ENCODE results near the gene KIAA1671. TPM values are rescaled to one million over a fixed set of nuclear protein-coding genes. Genes with fewer than 3 reads are reported as not detected.

The KIAA1671 gene
- total and polyA plus RNA-seq, 2 of the 13 experiments (the other 11 are each of a cell fraction or from before 2014, with no cell fraction given) = 13.5 to 13.6 TPM

- TF ChIP-seq MIER2 (CRISPR knock-in tag; IDR thresholded peaks at IDR 0.05) (no peak), ZNF354B (CRISPR knock-in tag; IDR thresholded peaks at IDR 0.05) (no peak), ZNF772 (CRISPR knock-in tag; IDR thresholded peaks at IDR 0.05) (no peak), ZBTB4 (CRISPR knock-in tag; IDR thresholded peaks at IDR 0.05; ENCODE audit: borderline replicate concordance) (no peak), ZNF614 (CRISPR knock-in tag; IDR thresholded peaks at IDR 0.05; ENCODE audit: borderline replicate concordance) (no peak; the same call in 1 of the 2 replicates), MLX (CRISPR knock-in tag; IDR thresholded peaks at IDR 0.05) (no peak; the same call in 1 of the 2 replicates), FOSL2 (CRISPR knock-in tag; IDR thresholded peaks at IDR 0.05) (no peak), ZNF383 (CRISPR knock-in tag; IDR thresholded peaks at IDR 0.05; ENCODE audit: borderline replicate concordance) (no peak), ARID2 (CRISPR knock-in tag; IDR thresholded peaks at IDR 0.05; ENCODE audit: borderline replicate concordance) (no peak), ZNF326 (CRISPR knock-in tag; IDR thresholded peaks at IDR 0.05; ENCODE audit: borderline replicate concordance) (no peak), ZFP36L1 (CRISPR knock-in tag; IDR thresholded peaks at IDR 0.05) (peak; percentile 55; the same call in 1 of the 2 replicates), TCF12 (IDR thresholded peaks at IDR 0.05) (no peak), TCF12 (CRISPR knock-in tag; IDR thresholded peaks at IDR 0.05) (no peak), ZFY (CRISPR knock-in tag; IDR thresholded peaks at IDR 0.05) (no peak), RFXANK (CRISPR knock-in tag; IDR thresholded peaks at IDR 0.05) (no peak), FLYWCH1 (CRISPR knock-in tag; IDR thresholded peaks at IDR 0.05) (no peak), MEIS1 (CRISPR knock-in tag; IDR thresholded peaks at IDR 0.05; ENCODE audit: borderline replicate concordance) (no peak), ZNF746 (CRISPR knock-in tag; IDR thresholded peaks at IDR 0.05) (no peak; the same call in 1 of the 2 replicates), CBX1 (IDR thresholded peaks at IDR 0.05; ENCODE audit: low read depth) (no peak), PPARG (CRISPR knock-in tag; conservative IDR thresholded peaks at IDR 0.05) (no peak), ZNF501 (CRISPR knock-in tag; IDR thresholded peaks at IDR 0.05) (peak; percentile 72; the same call in 1 of the 2 replicates), FOXC1 (CRISPR knock-in tag; IDR thresholded peaks at IDR 0.05; ENCODE audit: borderline replicate concordance) (no peak), E2F1 (CRISPR knock-in tag; IDR thresholded peaks at IDR 0.05) (no peak), ZNF557 (CRISPR knock-in tag; IDR thresholded peaks at IDR 0.05) (no peak), IKZF5 (CRISPR knock-in tag; IDR thresholded peaks at IDR 0.05) (peak; percentile 100), PCBP1 (IDR thresholded peaks at IDR 0.05; ENCODE audit: borderline replicate concordance, low read depth, low read length) (no peak)
Observed at GRCh38 chr22:25110846-25111578, 158.5 kb downstream of the KIAA1671 start (continued).
